ENCODE measurements around the gene SH3RF3. TPM values are rescaled to one million over a fixed set of nuclear protein-coding genes. Genes with fewer than 3 reads are reported as not detected.
A peak's percentile ranks its signal among the peaks of the same experiment; 100 is the strongest.

Gene SH3RF3
- total and polyA plus RNA-seq, 10 of the 15 experiments (the other 5 are each of a cell fraction or from before 2014, with no cell fraction given), result 0.08 to 8.8 (median 2.3) TPM

DNA sequence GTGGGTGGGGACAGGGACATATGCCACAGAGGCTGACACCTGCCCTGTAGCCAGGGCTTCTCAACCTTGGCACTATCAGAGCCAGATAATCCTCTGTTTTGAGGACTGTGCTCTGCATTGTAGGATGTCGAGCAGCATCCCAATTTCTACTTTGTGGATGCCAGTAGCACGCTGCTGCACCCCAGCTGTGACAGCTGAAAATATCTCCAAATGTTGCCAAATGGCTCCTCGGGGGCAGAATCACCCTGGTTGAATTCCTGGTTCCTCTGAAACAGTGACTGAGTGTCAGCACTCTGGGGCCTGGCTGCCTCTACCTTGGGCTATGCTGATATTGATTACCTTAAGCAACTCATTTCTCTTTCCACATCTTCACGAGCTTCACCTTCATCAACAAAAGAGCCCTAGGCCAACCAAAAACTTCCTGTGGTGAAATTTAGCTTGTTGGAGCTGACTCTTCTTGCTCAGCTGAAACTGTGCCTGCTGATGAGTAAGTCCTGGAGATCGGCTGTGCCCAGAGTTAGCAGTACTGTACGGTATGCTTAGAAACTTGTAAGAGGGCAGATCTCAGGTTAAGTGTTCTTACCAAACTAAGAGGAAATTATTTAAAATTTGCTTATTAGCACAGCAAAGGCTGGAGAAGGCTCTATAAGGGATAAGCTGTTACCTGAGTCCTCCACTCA, 346.7 kb downstream of the SH3RF3 start:
- no peaks in the 10 kb centered on the region for H3K79me2 ChIP-seq (ENCODE audit: control insufficient read depth, insufficient read depth, low read length)
- no peak overlapping the region for H3K4me2 ChIP-seq (ENCODE audit: control insufficient read depth, insufficient read depth)
- in situ Hi-C loops (cut with MboI) (no loop called here), intact Hi-C loops (cut with micrococcal nuclease; ENCODE audit: unreplicated experiment) (no loop called here)
- no peak overlapping the region for H3K4me3 ChIP-seq
- H3K27ac ChIP-seq (ENCODE audit: control insufficient read depth, insufficient read depth), result no peak overlapping the region
- ChIA-PET CTCF (interaction anchor here (1.7 kb wide), 1 partner anchor 13 kb away, joined by 3 read pairs; no protein-coding TSS in a partner anchor), RAD21 (ENCODE audit: unreplicated experiment) (interaction anchor here (0.8 to 1.5 kb wide), 3 partner anchors 31 to 345 kb away, joined by 3 to 5 read pairs (median 3); no protein-coding TSS in a partner anchor), SMC1A (ENCODE audit: uncharacterized antibody, unreplicated experiment) (interaction anchor here (0.5 to 1.9 kb wide), 4 partner anchors 18 to 249 kb away, joined by 3 to 4 read pairs (median 3); no protein-coding TSS in a partner anchor), POLR2A (no interaction called here)
- no peak overlapping the region for H2AFZ ChIP-seq (ENCODE audit: control insufficient read depth, low read depth, low read length)
- DNase-seq (ENCODE audit: low read depth, low spot score) (no peak), ATAC-seq (peak; percentile 24; the same call in 2 of the 3 replicates), FAIRE-seq (no peak)
- H3K36me3 ChIP-seq (ENCODE audit: control insufficient read depth in 2 of 2, insufficient read depth in 2 of 2, low read length in 1 of 2), result no peaks in the 10 kb centered on the region
- WGBS (ENCODE audit: insufficient coverage, insufficient replicate concordance, low lambda C conversion rate, missing lambda C conversion rate), result 4% methylated on average over 6 of the region's 6 CpGs
- H3K4me1 ChIP-seq (ENCODE audit: control insufficient read depth, insufficient read depth, low read length), result peaks cover 8% of the 10 kb centered on the region; the same call in 1 of the 2 replicates
- H3K9me3 ChIP-seq (replicated peaks; ENCODE audit: control insufficient read depth, insufficient read depth, low read length), result no peaks in the 10 kb centered on the region; the same call in 2 of the 3 replicates
- TF ChIP-seq NFIC (IDR thresholded peaks at IDR 0.05; ENCODE audit: low read depth, low read length), result no peak
- TF ChIP-seq SRF (IDR thresholded peaks at IDR 0.05; ENCODE audit: low read depth in 2 of 2, low read length in 2 of 2), result no peak
- TF ChIP-seq, protein P1, sequence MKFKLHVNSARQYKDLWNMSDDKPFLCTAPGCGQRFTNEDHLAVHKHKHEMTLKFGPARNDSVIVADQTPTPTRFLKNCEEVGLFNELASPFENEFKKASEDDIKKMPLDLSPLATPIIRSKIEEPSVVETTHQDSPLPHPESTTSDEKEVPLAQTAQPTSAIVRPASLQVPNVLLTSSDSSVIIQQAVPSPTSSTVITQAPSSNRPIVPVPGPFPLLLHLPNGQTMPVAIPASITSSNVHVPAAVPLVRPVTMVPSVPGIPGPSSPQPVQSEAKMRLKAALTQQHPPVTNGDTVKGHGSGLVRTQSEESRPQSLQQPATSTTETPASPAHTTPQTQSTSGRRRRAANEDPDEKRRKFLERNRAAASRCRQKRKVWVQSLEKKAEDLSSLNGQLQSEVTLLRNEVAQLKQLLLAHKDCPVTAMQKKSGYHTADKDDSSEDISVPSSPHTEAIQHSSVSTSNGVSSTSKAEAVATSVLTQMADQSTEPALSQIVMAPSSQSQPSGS (IDR thresholded peaks at IDR 0.05; ENCODE audit: low read length), result no peak
- no peak for TF ChIP-seq GABPA (IDR thresholded peaks at IDR 0.05; ENCODE audit: low read depth)
- TF ChIP-seq PAX5 (IDR thresholded peaks at IDR 0.05; ENCODE audit: borderline replicate concordance, low read depth, low read length), result no peak
- TF ChIP-seq HCFC1 (IDR thresholded peaks at IDR 0.05; ENCODE audit: low read length), result no peak
- no peak for TF ChIP-seq FOXK2 (IDR thresholded peaks at IDR 0.05)
- TF ChIP-seq, protein P2, sequence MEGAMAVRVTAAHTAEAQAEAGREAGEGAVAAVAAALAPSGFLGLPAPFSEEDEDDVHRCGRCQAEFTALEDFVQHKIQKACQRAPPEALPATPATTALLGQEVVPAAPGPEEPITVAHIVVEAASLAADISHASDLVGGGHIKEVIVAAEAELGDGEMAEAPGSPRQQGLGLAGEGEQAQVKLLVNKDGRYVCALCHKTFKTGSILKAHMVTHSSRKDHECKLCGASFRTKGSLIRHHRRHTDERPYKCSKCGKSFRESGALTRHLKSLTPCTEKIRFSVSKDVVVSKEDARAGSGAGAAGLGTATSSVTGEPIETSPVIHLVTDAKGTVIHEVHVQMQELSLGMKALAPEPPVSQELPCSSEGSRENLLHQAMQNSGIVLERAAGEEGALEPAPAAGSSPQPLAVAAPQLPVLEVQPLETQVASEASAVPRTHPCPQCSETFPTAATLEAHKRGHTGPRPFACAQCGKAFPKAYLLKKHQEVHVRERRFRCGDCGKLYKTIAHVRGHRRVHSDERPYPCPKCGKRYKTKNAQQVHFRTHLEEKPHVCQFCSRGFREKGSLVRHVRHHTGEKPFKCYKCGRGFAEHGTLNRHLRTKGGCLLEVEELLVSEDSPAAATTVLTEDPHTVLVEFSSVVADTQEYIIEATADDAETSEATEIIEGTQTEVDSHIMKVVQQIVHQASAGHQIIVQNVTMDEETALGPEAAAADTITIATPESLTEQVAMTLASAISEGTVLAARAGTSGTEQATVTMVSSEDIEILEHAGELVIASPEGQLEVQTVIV (IDR thresholded peaks at IDR 0.05; ENCODE audit: borderline replicate concordance, partially characterized antibody), result no peak
- TF ChIP-seq BMI1 (IDR thresholded peaks at IDR 0.05; ENCODE audit: borderline replicate concordance), result no peak
- no peak for TF ChIP-seq TAF1 (IDR thresholded peaks at IDR 0.05; ENCODE audit: borderline replicate concordance, low read depth, low read length)
- no peak for TF ChIP-seq YBX1 (IDR thresholded peaks at IDR 0.05)
- no peak for TF ChIP-seq WRNIP1 (IDR thresholded peaks at IDR 0.05; ENCODE audit: borderline replicate concordance, low read depth, low read length)
- TF ChIP-seq RCOR1 (conservative IDR thresholded peaks at IDR 0.05; ENCODE audit: low read depth, low read length), result no peak
- no peak for TF ChIP-seq POLR2AphosphoS5 (IDR thresholded peaks at IDR 0.05; ENCODE audit: low read length)
- no peak overlapping the region; the same call in 1 of the 2 replicates for H3K9ac ChIP-seq (ENCODE audit: control insufficient read depth, insufficient read depth, low read length)
- no peaks in the 10 kb centered on the region for H3K27me3 ChIP-seq (replicated peaks in 1 of 2; ENCODE audit: control insufficient read depth in 2 of 2, insufficient read depth in 2 of 2, low read length in 1 of 2)
- no peaks in the 10 kb centered on the region for H4K20me1 ChIP-seq (ENCODE audit: control insufficient read depth, insufficient read depth)
- BruUV-seq (replicated peaks), result no TSS peak

Data from GM12878 (cell line).